Body of pancreas (tissue), 4 donors: Measurements from ENCODE around the gene DGKD. TPM values are rescaled to one million over a fixed set of nuclear protein-coding genes. Genes with fewer than 3 reads are reported as not detected.
A peak's percentile ranks its signal among the peaks of the same experiment; 100 is the strongest.

Experiments used
- ATAC-seq: fragments of 150-250 bp; one replicate; pipeline ENCODE4 v1.9.1; 2016
- DNase-seq, 4 donors: peaks; one replicate each; pipeline ENCODE4 v3.0.0-alpha.2; 2019
- H3K27ac ChIP-seq, 4 donors: fragments of 200-600 bp; sonication (generic); 1 replicate in 3 of 4; 2 replicates in 1 of 4; pipeline versions ENCODE4 v1.5.1 to v1.6.1; 2016 to 2019; ENCODE audit warnings: mild to moderate bottlenecking in 1 of 4, mixed read lengths in 1 of 4, moderate library complexity in 1 of 4
- H3K27me3 ChIP-seq, 2 donors: fragments of 200-600 bp; sonication (generic); one replicate each; pipeline ENCODE4 v1.6.0; 2016; ENCODE audit warnings: mild to moderate bottlenecking in 1 of 2
- H3K36me3 ChIP-seq, 2 donors: fragments of 200-600 bp; sonication (generic); replicated peaks in 1 of 2; 2 replicates each; pipeline ENCODE4 v1.5.1; 2016; ENCODE audit warnings: low read depth in 2 of 2; ENCODE audit not compliant: insufficient read depth in 1 of 2
- H3K4me1 ChIP-seq: fragments of 200-600 bp; sonication (generic); one replicate; pipeline ENCODE4 v1.6.0; 2016
- H3K4me3 ChIP-seq, 2 donors: fragments of 200-600 bp; sonication (generic); 1 replicate in 1 of 2; 2 replicates in 1 of 2; pipeline ENCODE4 v1.5.1; 2016 to 2019
- H3K9me3 ChIP-seq, 3 donors: fragments of 200-600 bp; sonication (generic); 1 replicate in 2 of 3; 2 replicates in 1 of 3; pipeline ENCODE4 v1.5.1; 2016
- POLR2A ChIP-seq, 3 donors: fragments of 450-650 bp; IDR thresholded peaks; one replicate each; pipeline ENCODE4 v1.6.1; 2016; ENCODE audit warnings: antibody characterized with exemption in 3 of 3, mild to moderate bottlenecking in 2 of 3
- WGBS, 2 donors: methylation state at CpG; one replicate each; pipeline ENCODE4 v1.1.5; 2017; 5-methylcytosine and 5-hydroxymethylcytosine counted together
- intact Hi-C: fragments of 100-400 bp; cut with DNase I; formaldehyde crosslinking; loops from one replicate; pipeline ENCODE4 v1.15.1; 2023
- total RNA-seq, 2 donors: library from RNA; depleted of rRNA; stranded (reverse); fragments of >200 nt; gene quantifications; one replicate each; pipeline ENCODE4 v1.1.0, GENCODE V29; 2016
- TF ChIP-seq, protein P1 (sequence below), 7 experiments: fragments of 450-650 bp in 4 of 7; fragments of 200-600 bp in 3 of 7; sonication (generic) in 3 of 7; IDR thresholded peaks; one replicate each; pipeline ENCODE4 v1.5.1; 2016 to 2019; ENCODE audit warnings: antibody characterized with exemption in 7 of 7

Gene DGKD
- total RNA-seq, 2 donors from 2014 or later = 9.1 to 30.3 TPM

DNA sequence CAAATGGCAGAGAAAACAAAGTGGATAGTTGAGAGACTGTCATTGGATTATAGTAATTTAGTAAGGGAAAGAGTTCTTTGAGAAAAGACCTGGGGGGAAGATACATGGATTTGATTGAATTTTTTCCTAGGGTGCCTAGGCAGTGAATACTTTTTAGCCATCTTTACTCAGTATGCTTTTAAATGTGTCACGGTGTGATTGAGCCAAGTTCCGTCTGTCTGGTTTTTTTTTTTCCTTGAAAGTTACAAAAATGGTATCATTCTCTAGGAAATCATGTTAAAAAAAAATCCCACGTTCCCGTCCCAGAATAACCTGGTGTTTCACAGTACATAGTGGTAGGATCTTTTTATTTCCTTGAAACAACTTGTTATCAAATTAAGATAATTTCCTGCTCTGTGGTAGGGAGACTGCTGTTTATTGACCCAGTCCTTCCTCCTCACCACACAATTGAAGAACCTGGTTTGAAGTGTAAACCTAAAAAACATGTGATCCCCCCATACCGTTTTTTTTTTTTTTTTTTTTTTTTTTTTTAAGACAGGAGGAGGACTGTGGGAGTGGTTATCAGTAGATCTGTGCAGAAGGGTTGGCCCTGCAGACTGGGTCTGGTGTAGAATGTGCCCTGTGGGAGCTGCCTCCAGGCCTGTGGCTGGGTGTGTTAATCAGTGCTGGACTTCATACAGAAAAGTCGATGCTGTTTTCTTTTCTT, 55.1 kb downstream of the DGKD start:
- H3K36me3 ChIP-seq = no peaks in the 10 kb centered on the region
- no peak for TF ChIP-seq POLR2A (IDR thresholded peaks at IDR 0.05)
- TF ChIP-seq, protein P1, sequence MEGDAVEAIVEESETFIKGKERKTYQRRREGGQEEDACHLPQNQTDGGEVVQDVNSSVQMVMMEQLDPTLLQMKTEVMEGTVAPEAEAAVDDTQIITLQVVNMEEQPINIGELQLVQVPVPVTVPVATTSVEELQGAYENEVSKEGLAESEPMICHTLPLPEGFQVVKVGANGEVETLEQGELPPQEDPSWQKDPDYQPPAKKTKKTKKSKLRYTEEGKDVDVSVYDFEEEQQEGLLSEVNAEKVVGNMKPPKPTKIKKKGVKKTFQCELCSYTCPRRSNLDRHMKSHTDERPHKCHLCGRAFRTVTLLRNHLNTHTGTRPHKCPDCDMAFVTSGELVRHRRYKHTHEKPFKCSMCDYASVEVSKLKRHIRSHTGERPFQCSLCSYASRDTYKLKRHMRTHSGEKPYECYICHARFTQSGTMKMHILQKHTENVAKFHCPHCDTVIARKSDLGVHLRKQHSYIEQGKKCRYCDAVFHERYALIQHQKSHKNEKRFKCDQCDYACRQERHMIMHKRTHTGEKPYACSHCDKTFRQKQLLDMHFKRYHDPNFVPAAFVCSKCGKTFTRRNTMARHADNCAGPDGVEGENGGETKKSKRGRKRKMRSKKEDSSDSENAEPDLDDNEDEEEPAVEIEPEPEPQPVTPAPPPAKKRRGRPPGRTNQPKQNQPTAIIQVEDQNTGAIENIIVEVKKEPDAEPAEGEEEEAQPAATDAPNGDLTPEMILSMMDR (IDR thresholded peaks at IDR 0.05) = no peak
- no peaks in the 10 kb centered on the region for H3K9me3 ChIP-seq
- peaks cover 35% of the 10 kb centered on the region for H3K4me1 ChIP-seq
- no peaks in the 10 kb centered on the region for H3K27me3 ChIP-seq
- peak; percentile 33 to 53 (median 46) for DNase-seq
- peak overlapping the region; percentile 9 to 60 (median 40) for H3K27ac ChIP-seq
- no peak overlapping the region for H3K4me3 ChIP-seq
- 4 to 5% methylated on average over 6 of the region's 6 CpGs for WGBS, 2 donors
- intact Hi-C loops = no loop called here
- peak; percentile 58 for ATAC-seq

- Histone ChIP-seq H3K36me3 (no peaks in the 10 kb centered on the region), H3K4me3 (no peak overlapping the region), H3K27ac (peak overlapping the region; percentile 31 to 60 (median 46)), H3K27me3 (no peaks in the 10 kb centered on the region), H3K9me3 (no peaks in the 10 kb centered on the region), H3K4me1 (peaks cover 36% of the 10 kb centered on the region)
- TF ChIP-seq POLR2A (IDR thresholded peaks at IDR 0.05) = no peak
- TF ChIP-seq, protein P1 (IDR thresholded peaks at IDR 0.05) = no peak
- DNase-seq = peak; percentile 32 to 49 (median 44)
- 40 to 44% methylated on average over 5 of the region's 5 CpGs for WGBS, 2 donors
- intact Hi-C loops = no loop called here
- peak; percentile 31 for ATAC-seq
These were observed 56.0 kb downstream of the DGKD start for GRCh38 chr2:233410196-233410760.

GRCh38 chr2:233411162-233411561, 56.9 kb downstream of the DGKD start:
- no peak for TF ChIP-seq POLR2A (IDR thresholded peaks at IDR 0.05)
- TF ChIP-seq, protein P1 (IDR thresholded peaks at IDR 0.05) = no peak
- no peaks in the 10 kb centered on the region for H3K27me3 ChIP-seq
- intact Hi-C loops = no loop called here
- no peak overlapping the region for H3K4me3 ChIP-seq
- no peak overlapping the region for H3K27ac ChIP-seq
- DNase-seq (no peak), ATAC-seq (no peak)
- H3K9me3 ChIP-seq = no peaks in the 10 kb centered on the region
- peaks cover 36% of the 10 kb centered on the region for H3K4me1 ChIP-seq
- H3K36me3 ChIP-seq = no peaks in the 10 kb centered on the region
- WGBS, 2 donors = 84 to 100% methylated on average over 1 of the region's 1 CpG

DNA sequence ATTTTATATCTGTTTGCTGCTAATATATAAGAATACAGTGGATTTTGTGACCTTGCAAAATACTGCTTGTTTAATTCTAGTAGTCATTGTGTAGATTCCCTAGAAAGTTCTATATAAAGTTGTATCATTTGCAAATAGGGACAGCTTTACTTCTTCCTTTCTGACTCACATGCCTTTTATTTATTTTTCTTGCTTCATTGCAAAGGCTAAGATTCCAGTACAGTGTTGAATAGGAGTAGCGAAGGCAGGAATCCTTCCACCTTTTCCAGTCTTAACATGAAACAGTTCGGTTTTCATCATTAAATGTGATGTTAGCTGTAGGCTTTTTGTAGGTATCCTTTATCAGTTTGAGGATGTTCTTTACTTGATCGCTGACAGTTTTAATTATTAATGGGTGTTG, 58.1 kb downstream of the DGKD start:
- 97 to 99% methylated on average over 3 of the region's 3 CpGs for WGBS, 2 donors
- Histone ChIP-seq H3K27me3 (no peaks in the 10 kb centered on the region), H3K4me1 (peaks cover 36% of the 10 kb centered on the region)

More for the DNA sequence above, 58.1 kb downstream of the DGKD start:
- H3K9me3 ChIP-seq = no peaks in the 10 kb centered on the region
- DNase-seq (no peak), ATAC-seq (no peak)
- no peaks in the 10 kb centered on the region for H3K36me3 ChIP-seq
- intact Hi-C loops = no loop called here
- H3K4me3 ChIP-seq = no peak overlapping the region
- H3K27ac ChIP-seq = no peak overlapping the region
- TF ChIP-seq POLR2A (IDR thresholded peaks at IDR 0.05) = no peak
- TF ChIP-seq, protein P1 (IDR thresholded peaks at IDR 0.05) = no peak
